ENCODE results near the gene ARHGEF10L.

The ARHGEF10L gene

DNA sequence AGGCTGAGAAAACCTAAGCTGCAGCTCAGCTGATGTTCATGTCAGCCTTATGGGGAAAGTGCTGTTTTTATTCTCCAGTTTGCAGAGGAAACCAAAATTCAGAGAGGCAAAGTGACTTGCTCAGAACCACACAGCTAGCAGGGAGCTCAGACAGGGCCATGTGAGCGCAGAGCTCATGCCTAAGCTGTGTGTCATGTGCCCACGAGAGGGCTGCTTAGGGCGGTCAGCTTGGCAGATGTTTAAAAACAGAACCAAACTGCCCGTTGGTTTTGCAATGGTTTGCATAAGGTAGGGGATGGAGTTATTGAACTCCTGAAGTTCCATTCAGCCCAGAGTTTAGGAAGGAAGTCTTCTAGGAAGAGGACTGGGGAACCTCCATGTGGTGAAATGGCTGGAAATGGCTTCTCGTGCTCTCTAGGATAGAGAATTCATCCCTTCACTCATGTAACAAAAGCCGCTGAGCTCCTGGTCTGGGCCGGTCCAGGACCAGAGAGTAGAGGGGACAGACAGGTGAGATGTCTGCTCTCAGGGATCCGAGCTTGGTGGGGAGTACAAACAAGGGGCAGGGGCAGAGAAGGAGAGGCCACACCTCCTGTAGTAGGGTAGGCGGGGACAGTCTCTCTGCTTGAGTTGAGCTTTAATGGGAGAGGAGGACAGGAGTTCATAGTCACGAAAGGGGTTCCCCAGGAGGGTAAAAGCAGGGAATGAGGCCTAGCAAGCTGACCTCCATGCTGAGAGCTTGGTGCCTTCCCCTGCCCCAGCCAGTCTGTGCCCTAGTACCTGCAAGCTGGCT lies 46.9 kb downstream of the ARHGEF10L start:
- DNase-seq (ENCODE audit: extremely low spot score, insufficient read length, low read depth) (no peak), FAIRE-seq (no peak)

GRCh38 chr1:17587693-17588047 lies 48.2 kb downstream of the ARHGEF10L start:
- DNase-seq (ENCODE audit: extremely low spot score, insufficient read length, low read depth) (no peak), FAIRE-seq (no peak)

DNA sequence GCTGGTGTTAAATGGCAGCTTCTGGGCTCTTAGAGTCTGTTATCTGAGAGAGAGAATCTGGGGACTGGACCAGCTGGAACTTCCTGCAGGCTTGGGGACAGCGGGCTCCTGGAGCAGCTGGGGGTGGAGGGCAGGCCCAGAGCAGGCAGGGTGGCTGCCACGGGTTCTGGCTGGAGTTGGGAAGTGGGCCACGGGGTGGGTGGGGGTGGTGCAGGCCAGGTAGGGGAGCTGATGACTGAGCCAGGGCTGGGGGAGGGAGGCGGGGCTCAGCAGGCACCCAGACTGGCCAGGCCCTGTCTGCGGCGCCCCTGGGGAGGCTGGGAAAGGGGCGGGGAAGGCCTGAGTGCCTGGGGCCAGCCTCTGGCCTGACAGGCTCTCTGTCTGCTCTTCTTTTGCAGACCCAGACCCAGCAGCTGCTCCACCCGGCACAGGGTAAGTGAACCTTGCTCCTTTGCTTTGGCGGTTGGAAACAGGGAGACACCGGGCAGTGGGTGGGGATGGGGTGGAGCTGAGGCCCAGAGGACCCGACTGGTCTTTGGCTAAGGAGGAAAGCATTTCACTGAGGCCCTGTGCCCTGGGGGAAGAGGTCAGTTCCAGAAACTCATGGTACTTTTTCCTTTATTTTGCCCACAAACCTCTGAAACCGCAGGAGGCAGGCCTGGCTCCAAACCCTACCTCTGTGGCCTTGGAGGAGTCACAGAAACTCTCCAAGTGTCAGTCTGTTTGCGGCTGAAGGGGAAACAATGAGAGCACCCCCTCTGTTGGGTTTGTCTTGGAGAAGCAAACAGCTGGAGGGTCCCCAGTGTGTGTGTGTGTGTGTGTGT lies 48.8 kb downstream of the ARHGEF10L start:
- DNase-seq (ENCODE audit: extremely low spot score, insufficient read length, low read depth) (no peak), FAIRE-seq (no peak)

GRCh38 chr1:17591814-17592430 lies 52.4 kb downstream of the ARHGEF10L start:
- DNase-seq (ENCODE audit: extremely low spot score, insufficient read length, low read depth) (no peak), FAIRE-seq (no peak)

GRCh38 chr1:17594026-17594425 lies 54.5 kb downstream of the ARHGEF10L start:
- no peak for DNase-seq (ENCODE audit: extremely low spot score, insufficient read length, low read depth)
- FAIRE-seq, result no peak

- FAIRE-seq (no peak), DNase-seq (ENCODE audit: extremely low spot score, insufficient read length, low read depth) (no peak)
These were observed 55.4 kb downstream of the ARHGEF10L start for GRCh38 chr1:17594690-17595601.

DNA sequence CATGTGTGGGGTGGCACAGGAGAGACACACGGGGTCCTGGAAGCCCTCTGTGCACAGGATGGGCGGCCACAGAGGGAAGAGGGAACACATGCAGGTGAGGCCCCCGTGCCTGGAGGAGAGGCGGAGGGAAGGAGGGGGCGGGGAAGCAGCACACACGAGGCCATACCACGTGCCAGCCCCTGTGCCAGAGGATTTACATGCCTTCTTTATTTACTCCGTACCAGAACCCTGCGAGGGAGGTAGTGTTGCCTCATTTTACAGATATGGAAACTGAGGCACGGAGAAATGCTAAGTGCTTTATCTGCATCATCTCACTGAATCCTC lies 56.1 kb downstream of the ARHGEF10L start:
- no peak for DNase-seq (ENCODE audit: extremely low spot score, insufficient read length, low read depth)
- no peak for FAIRE-seq

- no peak for FAIRE-seq
These were observed 56.7 kb downstream of the ARHGEF10L start for GRCh38 chr1:17596186-17596585.

GRCh38 chr1:17596651-17597509 lies 57.4 kb downstream of the ARHGEF10L start:
- FAIRE-seq (no peak), DNase-seq (ENCODE audit: extremely low spot score, insufficient read length, low read depth) (no peak)

More at GRCh38 chr1:17596186-17596585, 56.7 kb downstream of the ARHGEF10L start:
- DNase-seq (ENCODE audit: extremely low spot score, insufficient read length, low read depth), result no peak

GRCh38 chr1:17597651-17598050 lies 58.2 kb downstream of the ARHGEF10L start:
- no peak for FAIRE-seq

GRCh38 chr1:17598251-17598650 lies 58.8 kb downstream of the ARHGEF10L start:
- FAIRE-seq, result no peak
- DNase-seq (ENCODE audit: extremely low spot score, insufficient read length, low read depth), result no peak

More at GRCh38 chr1:17597651-17598050, 58.2 kb downstream of the ARHGEF10L start:
- no peak for DNase-seq (ENCODE audit: extremely low spot score, insufficient read length, low read depth)

GRCh38 chr1:17599291-17599953 lies 59.9 kb downstream of the ARHGEF10L start:
- DNase-seq (ENCODE audit: extremely low spot score, insufficient read length, low read depth) (no peak), FAIRE-seq (no peak)

GRCh38 chr1:17599954-17600300 lies 60.4 kb downstream of the ARHGEF10L start:
- DNase-seq (ENCODE audit: extremely low spot score, insufficient read length, low read depth), result no peak
- FAIRE-seq, result no peak

GRCh38 chr1:17600321-17600720 lies 60.8 kb downstream of the ARHGEF10L start:
- DNase-seq (ENCODE audit: extremely low spot score, insufficient read length, low read depth) (no peak), FAIRE-seq (no peak)

- no peak for DNase-seq (ENCODE audit: extremely low spot score, insufficient read length, low read depth)
- no peak for FAIRE-seq
These were observed 62.3 kb downstream of the ARHGEF10L start for GRCh38 chr1:17601643-17602382.

- DNase-seq (ENCODE audit: extremely low spot score, insufficient read length, low read depth), result no peak
- FAIRE-seq, result no peak
These were observed 63.8 kb downstream of the ARHGEF10L start for GRCh38 chr1:17603091-17603841.

- DNase-seq (ENCODE audit: extremely low spot score, insufficient read length, low read depth), result no peak
- no peak for FAIRE-seq
These were observed 66.3 kb downstream of the ARHGEF10L start for GRCh38 chr1:17605582-17606344.
